Sigmoid colon (tissue), 7 donors: ENCODE data around the gene MAP3K20. TPM values are rescaled to one million over a fixed set of nuclear protein-coding genes. Genes with fewer than 3 reads are reported as not detected.

Source experiments
- DNase-seq: peaks from one replicate; pipeline ENCODE4 v3.0.0-alpha.2; 2019
- H3K27ac ChIP-seq, 4 donors: fragments of 200-600 bp; sonication (generic); one replicate each; pipeline ENCODE4 v1.5.1; 2016 to 2019; ENCODE audit warnings: mild to moderate bottlenecking in 1 of 4
- H3K27me3 ChIP-seq, 3 donors: fragments of 200-600 bp; sonication (generic); one replicate each; pipeline ENCODE4 v1.5.1; 2019; ENCODE audit warnings: mild to moderate bottlenecking in 1 of 3
- H3K36me3 ChIP-seq, 4 donors: fragments of 200-600 bp; sonication (generic); one replicate each; pipeline ENCODE4 v1.5.1; 2016 to 2019
- H3K4me1 ChIP-seq, 4 donors: fragments of 200-600 bp; sonication (generic); one replicate each; pipeline ENCODE4 v1.5.1; 2017 to 2019
- H3K4me3 ChIP-seq, 4 donors: fragments of 200-600 bp; sonication (generic); one replicate each; pipeline ENCODE4 v1.5.1; 2017 to 2019; ENCODE audit warnings: mild to moderate bottlenecking in 2 of 4, moderate library complexity in 1 of 4
- H3K9me3 ChIP-seq, 4 donors: fragments of 200-600 bp in 3 of 4; sonication (generic) in 3 of 4; one replicate each; pipeline versions ENCODE4 v1.5.1 to v1.6.1; 2013 to 2019
- EP300 ChIP-seq, 4 donors: sonication (generic); formaldehyde crosslinking; IDR thresholded peaks; one replicate each; pipeline ENCODE4 v1.6.1; 2017; ENCODE audit warnings: antibody characterized with exemption in 4 of 4
- POLR2A ChIP-seq, 2 donors: fragments of 450-650 bp; IDR thresholded peaks; one replicate each; pipeline ENCODE4 v1.6.1; 2016; ENCODE audit warnings: antibody characterized with exemption in 2 of 2, mild to moderate bottlenecking in 2 of 2, moderate library complexity in 2 of 2
- POLR2AphosphoS5 ChIP-seq, 4 donors: sonication (generic); formaldehyde crosslinking; IDR thresholded peaks; one replicate each; pipeline ENCODE4 v1.6.1; 2017; ENCODE audit warnings: antibody characterized with exemption in 4 of 4
- WGBS, 2 donors: extraction: QIAGEN DNeasy Blood & Tissue Kit; methylation state at CpG; one replicate each; pipeline ENCODE4 v1.1.7; 2013; 5-methylcytosine and 5-hydroxymethylcytosine counted together
- intact Hi-C: fragments of 100-400 bp; cut with DNase I; formaldehyde crosslinking; loops from one replicate; pipeline ENCODE4 v1.15.1; 2023
- polyA plus RNA-seq, 3 donors: library from polyadenylated mRNA; stranded (reverse); fragments of 200-250 nt; gene quantifications; one replicate each; pipeline ENCODE4 v1.2.3, GENCODE V29; 2013
- total RNA-seq, 4 donors: library from RNA; depleted of rRNA; stranded (reverse); fragments of >200 nt; gene quantifications; one replicate each; pipeline ENCODE4 v1.1.0, GENCODE V29; 2016
- TF ChIP-seq, protein P1 (sequence below), 4 experiments: fragments of 450-650 bp in 3 of 4; fragments of 200-600 bp in 1 of 4; IDR thresholded peaks; one replicate each; pipeline ENCODE4 v1.5.1; 2016 to 2019; ENCODE audit warnings: antibody characterized with exemption in 4 of 4, mild to moderate bottlenecking in 3 of 4, moderate library complexity in 2 of 4
- donor health status: healthy with polysubstance abuse.
- donor health status: Bipolar disorder and iron deficiency.
- donor health status: healthy.

Gene MAP3K20
- total and polyA plus RNA-seq, 7 donors = 6.2 to 255 (median 189) TPM

DNA sequence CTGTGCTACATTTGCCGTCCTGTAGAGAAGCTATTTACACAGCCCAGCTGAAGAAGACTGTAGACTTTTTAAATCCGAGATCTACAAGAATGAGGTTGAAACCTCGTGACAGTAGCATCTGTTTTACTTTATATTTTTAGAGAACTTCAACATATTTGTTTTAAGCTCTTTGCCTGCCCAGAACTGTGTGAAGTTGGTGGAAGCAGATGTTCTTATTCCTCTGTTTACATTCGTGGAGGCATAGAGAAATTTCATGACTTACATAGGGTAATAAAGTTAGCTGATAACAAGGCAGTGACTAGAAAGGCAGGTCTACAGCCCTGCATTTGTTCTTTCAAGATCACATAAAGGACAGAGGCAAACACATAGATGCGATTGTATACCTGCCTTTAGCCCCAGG, 47.0 kb upstream of the MAP3K20 start:
- no peak for DNase-seq
- H3K36me3 ChIP-seq = no peaks in the 10 kb centered on the region
- H3K27me3 ChIP-seq = no peaks in the 10 kb centered on the region
- peaks cover 0 to 33% (median 25%) of the 10 kb centered on the region in 4 donors for H3K4me1 ChIP-seq
- WGBS, 2 donors = 11 to 51% methylated on average over 5 of the region's 5 CpGs
- H3K27ac ChIP-seq = peak overlapping the region; percentile 62 to 83 (median 77)
- no peak for TF ChIP-seq POLR2A (IDR thresholded peaks at IDR 0.05)
- TF ChIP-seq POLR2AphosphoS5 (IDR thresholded peaks at IDR 0.05) = peak in 1 of 4 donors; percentile 43
- H3K9me3 ChIP-seq = no peaks in the 10 kb centered on the region
- no peak overlapping the region for H3K4me3 ChIP-seq
- intact Hi-C loops = loop anchor here (2.0 to 10.0 kb wide), 3 partner anchors 46 to 419 kb away; partner anchors contain the start of genes CDCA7 and MAP3K20

DNA sequence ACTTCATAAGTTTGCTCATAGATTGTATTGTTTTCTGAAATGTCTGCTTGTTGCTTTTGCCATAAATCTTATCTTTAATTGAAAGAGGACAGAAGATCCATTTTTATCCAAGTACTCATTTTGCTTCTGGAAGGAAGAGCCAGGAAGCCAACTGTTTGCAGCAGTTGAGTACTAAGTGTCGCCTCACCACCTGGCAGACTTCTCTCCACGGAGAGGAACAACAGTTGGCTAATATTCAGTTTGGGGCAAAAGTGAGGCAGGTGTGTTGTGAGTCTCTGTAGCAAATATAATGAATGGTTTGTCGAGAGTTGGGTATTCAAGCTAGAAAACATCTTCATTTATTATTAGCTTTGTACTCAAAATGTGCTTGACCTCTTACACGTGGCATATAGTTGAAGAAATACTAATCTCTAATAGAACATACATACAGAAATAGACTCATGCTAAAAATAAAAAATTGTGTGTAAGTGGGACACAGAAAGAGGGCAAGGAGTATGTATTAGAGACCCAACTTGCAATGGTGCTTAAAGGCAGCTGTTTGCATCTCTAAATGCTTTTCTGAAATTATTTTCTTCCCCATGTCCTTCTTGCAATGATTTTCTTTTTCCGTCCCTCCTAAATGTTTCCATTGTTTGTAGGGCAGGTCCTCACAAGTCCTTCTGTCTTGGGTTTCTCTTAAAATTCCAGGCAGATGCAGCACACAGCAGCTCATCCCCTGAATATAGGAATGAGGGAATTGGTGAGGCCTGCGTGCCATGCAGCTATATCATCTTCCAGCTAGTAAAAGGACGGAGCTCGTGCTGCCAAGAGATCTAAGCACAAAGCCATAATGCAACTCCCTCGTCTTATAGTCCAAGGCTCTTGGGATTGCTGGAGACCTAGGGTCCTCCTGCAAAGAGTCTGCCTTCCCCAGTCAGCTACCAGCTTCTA, 44.8 kb upstream of the MAP3K20 start:
- no peak for DNase-seq
- Histone ChIP-seq H3K4me3 (no peak overlapping the region), H3K9me3 (no peaks in the 10 kb centered on the region), H3K27me3 (no peaks in the 10 kb centered on the region), H3K4me1 (peaks cover 0 to 33% (median 25%) of the 10 kb centered on the region in 4 donors), H3K27ac (peak overlapping the region in 1 of 4 donors; percentile 33), H3K36me3 (no peaks in the 10 kb centered on the region)
- whole genome bisulfite sequencing, 2 donors = 73 to 87% methylated on average over 9 of the region's 9 CpGs
- intact Hi-C loops = no loop called here
- TF ChIP-seq POLR2AphosphoS5 (IDR thresholded peaks at IDR 0.05) = no peak
- TF ChIP-seq, protein P1, sequence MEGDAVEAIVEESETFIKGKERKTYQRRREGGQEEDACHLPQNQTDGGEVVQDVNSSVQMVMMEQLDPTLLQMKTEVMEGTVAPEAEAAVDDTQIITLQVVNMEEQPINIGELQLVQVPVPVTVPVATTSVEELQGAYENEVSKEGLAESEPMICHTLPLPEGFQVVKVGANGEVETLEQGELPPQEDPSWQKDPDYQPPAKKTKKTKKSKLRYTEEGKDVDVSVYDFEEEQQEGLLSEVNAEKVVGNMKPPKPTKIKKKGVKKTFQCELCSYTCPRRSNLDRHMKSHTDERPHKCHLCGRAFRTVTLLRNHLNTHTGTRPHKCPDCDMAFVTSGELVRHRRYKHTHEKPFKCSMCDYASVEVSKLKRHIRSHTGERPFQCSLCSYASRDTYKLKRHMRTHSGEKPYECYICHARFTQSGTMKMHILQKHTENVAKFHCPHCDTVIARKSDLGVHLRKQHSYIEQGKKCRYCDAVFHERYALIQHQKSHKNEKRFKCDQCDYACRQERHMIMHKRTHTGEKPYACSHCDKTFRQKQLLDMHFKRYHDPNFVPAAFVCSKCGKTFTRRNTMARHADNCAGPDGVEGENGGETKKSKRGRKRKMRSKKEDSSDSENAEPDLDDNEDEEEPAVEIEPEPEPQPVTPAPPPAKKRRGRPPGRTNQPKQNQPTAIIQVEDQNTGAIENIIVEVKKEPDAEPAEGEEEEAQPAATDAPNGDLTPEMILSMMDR (IDR thresholded peaks at IDR 0.05) = no peak
- no peak for TF ChIP-seq EP300 (IDR thresholded peaks at IDR 0.05)
- no peak for TF ChIP-seq POLR2A (IDR thresholded peaks at IDR 0.05)

DNA sequence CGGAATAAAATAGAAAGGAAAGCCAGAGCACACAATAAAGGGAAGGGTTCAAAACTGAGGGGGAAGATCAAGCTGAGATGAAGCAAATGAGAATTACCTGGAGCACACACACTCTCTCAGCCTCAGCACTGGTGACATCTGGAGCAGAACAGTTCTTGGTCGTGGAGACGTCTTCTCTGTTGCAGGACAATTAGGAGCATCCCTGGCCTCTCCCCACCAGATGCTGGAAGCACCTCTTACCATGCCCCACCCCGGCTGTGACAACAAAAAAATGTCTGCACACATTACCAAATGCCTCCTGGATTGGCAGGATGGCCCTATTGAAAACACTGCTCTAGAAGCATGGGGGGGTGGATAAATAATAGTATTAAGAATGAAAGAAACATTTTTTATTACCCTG, 43.6 kb upstream of the MAP3K20 start:
- no peak for TF ChIP-seq POLR2A (IDR thresholded peaks at IDR 0.05)
- no peak for TF ChIP-seq EP300 (IDR thresholded peaks at IDR 0.05)
- TF ChIP-seq POLR2AphosphoS5 (IDR thresholded peaks at IDR 0.05) = no peak
- TF ChIP-seq, protein P1 (IDR thresholded peaks at IDR 0.05) = no peak
- H3K4me3 ChIP-seq = no peak overlapping the region
- 89 to 94% methylated on average over 4 of the region's 4 CpGs for WGBS, 2 donors
- no peaks in the 10 kb centered on the region for H3K9me3 ChIP-seq
- no peaks in the 10 kb centered on the region for H3K36me3 ChIP-seq
- intact Hi-C loops = no loop called here
- H3K27ac ChIP-seq = no peak overlapping the region
- no peak for DNase-seq
- H3K27me3 ChIP-seq = no peaks in the 10 kb centered on the region
- H3K4me1 ChIP-seq = peaks cover 0 to 32% (median 28%) of the 10 kb centered on the region in 4 donors

DNA sequence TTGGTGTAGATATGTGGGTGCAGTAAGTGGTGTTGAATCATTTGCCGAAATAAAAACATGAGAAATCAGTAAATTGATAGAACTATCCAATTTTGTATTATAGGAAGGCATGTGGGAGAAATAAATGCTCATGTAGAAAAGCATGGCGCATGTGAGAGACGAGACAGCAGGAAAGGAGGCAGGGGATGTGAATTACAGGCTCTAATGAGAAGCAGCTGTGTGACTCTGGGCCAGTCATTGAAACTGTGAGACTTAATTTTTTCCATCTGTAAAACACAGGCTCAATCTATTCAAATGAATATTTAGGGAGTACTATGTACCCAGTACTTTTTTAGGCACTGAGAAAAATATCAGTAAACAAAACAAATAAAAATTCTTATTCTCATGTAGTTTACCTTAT, 42.6 kb upstream of the MAP3K20 start:
- no peak for DNase-seq
- no peak overlapping the region for H3K27ac ChIP-seq
- WGBS, 2 donors = 96 to 98% methylated on average over 3 of the region's 3 CpGs

DNA sequence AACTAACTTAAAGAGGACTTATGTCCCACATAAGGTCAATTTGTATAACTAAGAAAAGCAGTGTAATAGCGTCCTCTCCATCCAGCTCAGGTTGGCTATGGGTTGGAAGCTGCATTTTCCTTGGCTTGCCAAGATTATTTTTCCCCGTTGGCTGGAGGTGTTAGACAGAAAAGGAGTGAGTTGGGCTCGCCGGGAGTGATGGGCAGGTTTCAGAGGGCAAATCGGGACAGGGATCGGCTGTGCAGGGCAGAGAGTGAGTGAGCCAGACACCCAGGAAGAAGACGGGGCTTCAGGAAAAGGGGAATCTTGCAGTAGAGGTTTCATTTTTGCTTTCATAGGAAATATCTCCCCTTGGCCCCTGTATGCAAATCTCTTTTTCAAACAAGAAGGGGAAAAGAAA, 41.5 kb upstream of the MAP3K20 start:
- Histone ChIP-seq H3K9me3 (no peaks in the 10 kb centered on the region), H3K36me3 (no peaks in the 10 kb centered on the region), H3K27ac (no peak overlapping the region), H3K4me1 (peaks cover 0 to 24% (median 19%) of the 10 kb centered on the region in 4 donors), H3K4me3 (no peak overlapping the region), H3K27me3 (no peaks in the 10 kb centered on the region)
- WGBS, 2 donors = 74 to 79% methylated on average over 7 of the region's 7 CpGs
- TF ChIP-seq POLR2AphosphoS5 (IDR thresholded peaks at IDR 0.05) = no peak
- DNase-seq = no peak
- intact Hi-C loops = no loop called here

More for the DNA sequence above, 42.6 kb upstream of the MAP3K20 start:
- Histone ChIP-seq H3K4me1 (peaks cover 0 to 33% (median 28%) of the 10 kb centered on the region in 4 donors), H3K9me3 (no peaks in the 10 kb centered on the region), H3K36me3 (no peaks in the 10 kb centered on the region), H3K4me3 (no peak overlapping the region), H3K27me3 (no peaks in the 10 kb centered on the region)
- intact Hi-C loops = no loop called here
- no peak for TF ChIP-seq POLR2A (IDR thresholded peaks at IDR 0.05)
- TF ChIP-seq, protein P1 (IDR thresholded peaks at IDR 0.05) = no peak
- TF ChIP-seq EP300 (IDR thresholded peaks at IDR 0.05) = no peak
- no peak for TF ChIP-seq POLR2AphosphoS5 (IDR thresholded peaks at IDR 0.05)
